GM23338 (cell line): ENCODE data around the gene FMNL1. TPM values are rescaled to one million over a fixed set of nuclear protein-coding genes. Genes with fewer than 3 reads are reported as not detected.

Source experiments
- ATAC-seq: fragments of 200-7000 bp; cut with Tn5 transposase; 3 replicates; pipeline ENCODE4 v1.9.1; 2020
- DNase-seq: peaks from one replicate; pipeline ENCODE4 v3.0.0-alpha.2; 2015; ENCODE audit warnings: low spot score
- H2AFZ ChIP-seq: fragments of 200-600 bp; sonication (generic); 2 replicates; pipeline ENCODE4 v1.8.0; 2016; ENCODE audit warnings: antibody characterized with exemption, mild to moderate bottlenecking, moderate library complexity
- H3F3A ChIP-seq: fragments of 200-600 bp; sonication (generic); replicated peaks from 2 replicates; pipeline ENCODE4 v1.8.0; 2017; ENCODE audit warnings: antibody characterized with exemption, mixed run types, low read depth
- H3K27ac ChIP-seq: fragments of 200-600 bp; sonication (generic); 2 replicates; pipeline ENCODE4 v1.6.1; 2016; ENCODE audit warnings: low read depth
- H3K27me3 ChIP-seq: fragments of 200-600 bp; sonication (generic); 2 replicates; pipeline ENCODE4 v1.8.0; 2016; ENCODE audit warnings: mild to moderate bottlenecking, mixed run types, moderate library complexity; ENCODE audit not compliant: insufficient read depth
- H3K36me3 ChIP-seq: fragments of 200-600 bp; sonication (generic); 2 replicates; pipeline ENCODE4 v1.8.0; 2016; ENCODE audit warnings: mild to moderate bottlenecking; ENCODE audit not compliant: insufficient read depth
- H3K4me1 ChIP-seq: fragments of 200-600 bp; sonication (generic); 2 replicates; pipeline ENCODE4 v1.8.0; 2016; ENCODE audit warnings: mild to moderate bottlenecking, moderate library complexity; ENCODE audit not compliant: insufficient read depth
- H3K4me2 ChIP-seq: fragments of 200-600 bp; sonication (generic); 2 replicates; pipeline ENCODE4 v1.7.1; 2017; ENCODE audit warnings: mixed run types
- H3K4me3 ChIP-seq: fragments of 200-600 bp; sonication (generic); 2 replicates; pipeline ENCODE4 v1.6.1; 2016; ENCODE audit warnings: mixed run types
- H3K79me2 ChIP-seq: fragments of 200-600 bp; sonication (generic); replicated peaks from 2 replicates; pipeline ENCODE4 v1.8.0; 2017; ENCODE audit warnings: mild to moderate bottlenecking; ENCODE audit not compliant: insufficient read depth
- H3K9me2 ChIP-seq: fragments of 200-600 bp; sonication (generic); 2 replicates; pipeline ENCODE4 v1.8.0; 2017; ENCODE audit not compliant: insufficient read depth
- H4K20me1 ChIP-seq: fragments of 200-600 bp; sonication (generic); replicated peaks from 2 replicates; pipeline ENCODE4 v1.8.0; 2017; ENCODE audit warnings: mild to moderate bottlenecking; ENCODE audit not compliant: insufficient read depth
- H3K27ac Mint-ChIP-seq: 2 replicates; pipeline ENCODE4 v1.8.0; 2020; ENCODE audit warnings: inconsistent platforms, mild to moderate bottlenecking, moderate library complexity, mixed read lengths
- H3K27me3 Mint-ChIP-seq: 3 replicates; pipeline ENCODE4 v1.8.0; 2022; ENCODE audit warnings: low read depth, mild to moderate bottlenecking, moderate library complexity, mixed read lengths, inconsistent platforms; ENCODE audit not compliant: insufficient read depth, poor library complexity
- H3K36me3 Mint-ChIP-seq: 3 replicates; pipeline ENCODE4 v1.8.0; 2021; ENCODE audit warnings: low read depth, mild to moderate bottlenecking, inconsistent platforms, moderate library complexity, mixed read lengths
- H3K4me1 Mint-ChIP-seq: 3 replicates; pipeline ENCODE4 v1.8.0; 2020; ENCODE audit warnings: mild to moderate bottlenecking, inconsistent platforms, mixed read lengths
- H3K4me3 Mint-ChIP-seq: 3 replicates; pipeline ENCODE4 v1.8.0; 2021; ENCODE audit warnings: moderate library complexity, mild to moderate bottlenecking, inconsistent platforms, mixed read lengths
- H3K9me3 Mint-ChIP-seq: 3 replicates; pipeline ENCODE4 v1.8.0; 2020; ENCODE audit warnings: moderate library complexity, mild to moderate bottlenecking, inconsistent platforms, mixed read lengths
- CREB1 ChIP-seq: fragments of 250-450 bp; sonication (Bioruptor Pico); IDR thresholded peaks from 2 replicates; pipeline ENCODE4 v1.5.0; 2020; ENCODE audit warnings: low read depth, mild to moderate bottlenecking, moderate library complexity
- EZH2 ChIP-seq: fragments of 200-600 bp; sonication (generic); IDR thresholded peaks from one replicate; pipeline ENCODE4 v1.8.0; 2017; ENCODE audit warnings: antibody characterized with exemption, mild to moderate bottlenecking, low read depth; ENCODE audit not compliant: unreplicated experiment
- EZH2phosphoT487 ChIP-seq: fragments of 200-600 bp; sonication (generic); IDR thresholded peaks from one replicate; pipeline ENCODE4 v1.8.1; 2018; ENCODE audit warnings: antibody characterized with exemption; ENCODE audit not compliant: unreplicated experiment
- JUNB ChIP-seq: IDR thresholded peaks from one replicate; pipeline ENCODE4 v1.6.1; 2016; ENCODE audit warnings: antibody characterized with exemption; ENCODE audit not compliant: unreplicated experiment
- NANOG ChIP-seq: IDR thresholded peaks from 2 replicates; pipeline ENCODE4 v1.6.1; 2016; ENCODE audit warnings: antibody characterized with exemption, borderline replicate concordance
- POLR2AphosphoS5 ChIP-seq: IDR thresholded peaks from 2 replicates; pipeline ENCODE4 v1.6.1; 2016; ENCODE audit warnings: antibody characterized with exemption, low read depth
- STAT1 ChIP-seq: IDR thresholded peaks from one replicate; pipeline ENCODE4 v1.6.1; 2016; ENCODE audit warnings: antibody characterized with exemption; ENCODE audit not compliant: unreplicated experiment
- ZNF114 ChIP-seq: fragments of 250-450 bp; sonication (Bioruptor Pico); IDR thresholded peaks from 2 replicates; pipeline ENCODE4 v1.5.0; 2020; ENCODE audit warnings: mild to moderate bottlenecking, moderate library complexity
- ZNF331 ChIP-seq: fragments of 250-450 bp; sonication (Bioruptor Pico); IDR thresholded peaks from 2 replicates; pipeline ENCODE4 v1.5.0; 2020; ENCODE audit warnings: low read depth, mild to moderate bottlenecking, moderate library complexity
- polyA plus RNA-seq: library from polyadenylated mRNA; unstranded; fragments of >200 nt; fragmentation: Nextera tagmentation; extraction: Ambion mirVana; gene quantifications from 2 replicates; pipeline ENCODE4 v1.2.1, GENCODE V29; 2016
- total RNA-seq: library from RNA; depleted of rRNA; stranded (reverse); fragments of >200 nt; shearing (Covaris generic); gene quantifications from 2 replicates; pipeline ENCODE4 v1.2.3, GENCODE V29; 2014
- TF ChIP-seq, protein P1 (sequence below): IDR thresholded peaks from 2 replicates; pipeline ENCODE4 v1.6.1; 2016; ENCODE audit warnings: antibody characterized with exemption
- TF ChIP-seq, protein P2 (sequence below): fragments of 250-450 bp; sonication (Bioruptor Pico); IDR thresholded peaks from 2 replicates; pipeline ENCODE4 v1.5.0; 2020; ENCODE audit warnings: mild to moderate bottlenecking, moderate library complexity
- TF ChIP-seq, protein P3 (sequence below): IDR thresholded peaks from one replicate; pipeline ENCODE4 v1.6.1; 2018; ENCODE audit warnings: antibody characterized with exemption; ENCODE audit not compliant: unreplicated experiment
- TF ChIP-seq, protein P4 (sequence below), 2 experiments: fragments of 200-600 bp in 1 of 2; sonication (generic) in 1 of 2; conservative IDR thresholded peaks; 2 replicates each; pipeline versions ENCODE4 v1.5.1 to v1.6.1; 2016 to 2017; ENCODE audit warnings: antibody characterized with exemption in 2 of 2, low read depth in 2 of 2, mild to moderate bottlenecking in 2 of 2, moderate library complexity in 1 of 2

FMNL1 gene
- total and polyA plus RNA-seq, 2 experiments from 2014 or later, result 6.6 to 9.3 TPM

DNA sequence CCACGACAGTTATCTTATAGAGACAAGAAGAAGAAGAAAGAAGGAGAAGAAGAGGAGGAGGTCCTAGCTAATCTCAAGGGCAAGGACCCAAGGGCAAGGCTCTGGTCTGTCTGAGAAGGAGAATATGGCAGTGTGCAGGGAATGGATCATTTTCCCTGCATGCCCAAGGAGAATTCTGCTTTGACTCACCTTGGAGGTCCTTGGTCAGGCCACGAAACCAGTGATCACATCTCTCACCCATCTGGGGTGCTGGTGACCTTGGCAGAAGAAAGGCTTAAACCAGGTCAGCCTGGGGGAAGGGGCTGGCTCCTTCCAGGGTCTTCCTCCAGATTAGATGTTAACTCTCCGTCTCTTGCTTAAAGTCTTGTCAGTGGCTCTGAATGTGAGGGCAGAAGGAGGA lies 1.6 kb upstream of the FMNL1 start:
- H3K4me1 Mint-ChIP-seq, result peaks cover 23% of the 10 kb centered on the region
- Histone ChIP-seq H3K4me1 (peaks cover 12% of the 10 kb centered on the region; the same call in 1 of the 2 replicates), H3K36me3 (no peaks in the 10 kb centered on the region), H4K20me1 (no peaks in the 10 kb centered on the region), H3F3A (no peaks in the 10 kb centered on the region), H3K79me2 (no peaks in the 10 kb centered on the region), H3K4me3 (no peak overlapping the region), H3K27ac (no peak overlapping the region), H3K9me2 (no peaks in the 10 kb centered on the region), H3K27me3 (peaks cover 46% of the 10 kb centered on the region), H3K4me2 (no peak overlapping the region), H2AFZ (no peak overlapping the region)
- TF ChIP-seq EZH2 (no peak), NANOG (no peak), ZNF331 (CRISPR knock-in tag) (no peak), STAT1 (no peak), JUNB (no peak), EZH2phosphoT487 (no peak), CREB1 (no peak), ZNF114 (CRISPR knock-in tag) (no peak), POLR2AphosphoS5 (no peak)
- TF ChIP-seq, protein P1, sequence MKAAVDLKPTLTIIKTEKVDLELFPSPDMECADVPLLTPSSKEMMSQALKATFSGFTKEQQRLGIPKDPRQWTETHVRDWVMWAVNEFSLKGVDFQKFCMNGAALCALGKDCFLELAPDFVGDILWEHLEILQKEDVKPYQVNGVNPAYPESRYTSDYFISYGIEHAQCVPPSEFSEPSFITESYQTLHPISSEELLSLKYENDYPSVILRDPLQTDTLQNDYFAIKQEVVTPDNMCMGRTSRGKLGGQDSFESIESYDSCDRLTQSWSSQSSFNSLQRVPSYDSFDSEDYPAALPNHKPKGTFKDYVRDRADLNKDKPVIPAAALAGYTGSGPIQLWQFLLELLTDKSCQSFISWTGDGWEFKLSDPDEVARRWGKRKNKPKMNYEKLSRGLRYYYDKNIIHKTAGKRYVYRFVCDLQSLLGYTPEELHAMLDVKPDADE, result no peak
- TF ChIP-seq, protein P2, sequence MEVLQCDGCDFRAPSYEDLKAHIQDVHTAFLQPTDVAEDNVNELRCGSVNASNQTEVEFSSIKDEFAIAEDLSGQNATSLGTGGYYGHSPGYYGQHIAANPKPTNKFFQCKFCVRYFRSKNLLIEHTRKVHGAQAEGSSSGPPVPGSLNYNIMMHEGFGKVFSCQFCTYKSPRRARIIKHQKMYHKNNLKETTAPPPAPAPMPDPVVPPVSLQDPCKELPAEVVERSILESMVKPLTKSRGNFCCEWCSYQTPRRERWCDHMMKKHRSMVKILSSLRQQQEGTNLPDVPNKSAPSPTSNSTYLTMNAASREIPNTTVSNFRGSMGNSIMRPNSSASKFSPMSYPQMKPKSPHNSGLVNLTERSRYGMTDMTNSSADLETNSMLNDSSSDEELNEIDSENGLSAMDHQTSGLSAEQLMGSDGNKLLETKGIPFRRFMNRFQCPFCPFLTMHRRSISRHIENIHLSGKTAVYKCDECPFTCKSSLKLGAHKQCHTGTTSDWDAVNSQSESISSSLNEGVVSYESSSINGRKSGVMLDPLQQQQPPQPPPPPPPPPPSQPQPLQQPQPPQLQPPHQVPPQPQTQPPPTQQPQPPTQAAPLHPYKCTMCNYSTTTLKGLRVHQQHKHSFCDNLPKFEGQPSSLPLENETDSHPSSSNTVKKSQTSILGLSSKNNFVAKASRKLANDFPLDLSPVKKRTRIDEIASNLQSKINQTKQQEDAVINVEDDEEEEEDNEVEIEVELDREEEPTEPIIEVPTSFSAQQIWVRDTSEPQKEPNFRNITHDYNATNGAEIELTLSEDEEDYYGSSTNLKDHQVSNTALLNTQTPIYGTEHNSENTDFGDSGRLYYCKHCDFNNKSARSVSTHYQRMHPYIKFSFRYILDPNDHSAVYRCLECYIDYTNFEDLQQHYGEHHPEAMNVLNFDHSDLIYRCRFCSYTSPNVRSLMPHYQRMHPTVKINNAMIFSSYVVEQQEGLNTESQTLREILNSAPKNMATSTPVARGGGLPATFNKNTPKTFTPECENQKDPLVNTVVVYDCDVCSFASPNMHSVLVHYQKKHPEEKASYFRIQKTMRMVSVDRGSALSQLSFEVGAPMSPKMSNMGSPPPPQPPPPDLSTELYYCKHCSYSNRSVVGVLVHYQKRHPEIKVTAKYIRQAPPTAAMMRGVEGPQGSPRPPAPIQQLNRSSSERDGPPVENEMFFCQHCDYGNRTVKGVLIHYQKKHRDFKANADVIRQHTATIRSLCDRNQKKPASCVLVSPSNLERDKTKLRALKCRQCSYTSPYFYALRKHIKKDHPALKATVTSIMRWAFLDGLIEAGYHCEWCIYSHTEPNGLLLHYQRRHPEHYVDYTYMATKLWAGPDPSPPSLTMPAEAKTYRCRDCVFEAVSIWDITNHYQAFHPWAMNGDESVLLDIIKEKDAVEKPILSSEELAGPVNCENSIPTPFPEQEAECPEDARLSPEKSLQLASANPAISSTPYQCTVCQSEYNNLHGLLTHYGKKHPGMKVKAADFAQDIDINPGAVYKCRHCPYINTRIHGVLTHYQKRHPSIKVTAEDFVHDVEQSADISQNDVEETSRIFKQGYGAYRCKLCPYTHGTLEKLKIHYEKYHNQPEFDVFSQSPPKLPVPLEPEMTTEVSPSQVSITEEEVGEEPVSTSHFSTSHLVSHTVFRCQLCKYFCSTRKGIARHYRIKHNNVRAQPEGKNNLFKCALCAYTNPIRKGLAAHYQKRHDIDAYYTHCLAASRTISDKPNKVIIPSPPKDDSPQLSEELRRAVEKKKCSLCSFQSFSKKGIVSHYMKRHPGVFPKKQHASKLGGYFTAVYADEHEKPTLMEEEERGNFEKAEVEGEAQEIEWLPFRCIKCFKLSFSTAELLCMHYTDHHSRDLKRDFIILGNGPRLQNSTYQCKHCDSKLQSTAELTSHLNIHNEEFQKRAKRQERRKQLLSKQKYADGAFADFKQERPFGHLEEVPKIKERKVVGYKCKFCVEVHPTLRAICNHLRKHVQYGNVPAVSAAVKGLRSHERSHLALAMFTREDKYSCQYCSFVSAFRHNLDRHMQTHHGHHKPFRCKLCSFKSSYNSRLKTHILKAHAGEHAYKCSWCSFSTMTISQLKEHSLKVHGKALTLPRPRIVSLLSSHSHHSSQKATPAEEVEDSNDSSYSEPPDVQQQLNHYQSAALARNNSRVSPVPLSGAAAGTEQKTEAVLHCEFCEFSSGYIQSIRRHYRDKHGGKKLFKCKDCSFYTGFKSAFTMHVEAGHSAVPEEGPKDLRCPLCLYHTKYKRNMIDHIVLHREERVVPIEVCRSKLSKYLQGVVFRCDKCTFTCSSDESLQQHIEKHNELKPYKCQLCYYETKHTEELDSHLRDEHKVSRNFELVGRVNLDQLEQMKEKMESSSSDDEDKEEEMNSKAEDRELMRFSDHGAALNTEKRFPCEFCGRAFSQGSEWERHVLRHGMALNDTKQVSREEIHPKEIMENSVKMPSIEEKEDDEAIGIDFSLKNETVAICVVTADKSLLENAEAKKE (CRISPR knock-in tag), result no peak
- TF ChIP-seq, protein P3, sequence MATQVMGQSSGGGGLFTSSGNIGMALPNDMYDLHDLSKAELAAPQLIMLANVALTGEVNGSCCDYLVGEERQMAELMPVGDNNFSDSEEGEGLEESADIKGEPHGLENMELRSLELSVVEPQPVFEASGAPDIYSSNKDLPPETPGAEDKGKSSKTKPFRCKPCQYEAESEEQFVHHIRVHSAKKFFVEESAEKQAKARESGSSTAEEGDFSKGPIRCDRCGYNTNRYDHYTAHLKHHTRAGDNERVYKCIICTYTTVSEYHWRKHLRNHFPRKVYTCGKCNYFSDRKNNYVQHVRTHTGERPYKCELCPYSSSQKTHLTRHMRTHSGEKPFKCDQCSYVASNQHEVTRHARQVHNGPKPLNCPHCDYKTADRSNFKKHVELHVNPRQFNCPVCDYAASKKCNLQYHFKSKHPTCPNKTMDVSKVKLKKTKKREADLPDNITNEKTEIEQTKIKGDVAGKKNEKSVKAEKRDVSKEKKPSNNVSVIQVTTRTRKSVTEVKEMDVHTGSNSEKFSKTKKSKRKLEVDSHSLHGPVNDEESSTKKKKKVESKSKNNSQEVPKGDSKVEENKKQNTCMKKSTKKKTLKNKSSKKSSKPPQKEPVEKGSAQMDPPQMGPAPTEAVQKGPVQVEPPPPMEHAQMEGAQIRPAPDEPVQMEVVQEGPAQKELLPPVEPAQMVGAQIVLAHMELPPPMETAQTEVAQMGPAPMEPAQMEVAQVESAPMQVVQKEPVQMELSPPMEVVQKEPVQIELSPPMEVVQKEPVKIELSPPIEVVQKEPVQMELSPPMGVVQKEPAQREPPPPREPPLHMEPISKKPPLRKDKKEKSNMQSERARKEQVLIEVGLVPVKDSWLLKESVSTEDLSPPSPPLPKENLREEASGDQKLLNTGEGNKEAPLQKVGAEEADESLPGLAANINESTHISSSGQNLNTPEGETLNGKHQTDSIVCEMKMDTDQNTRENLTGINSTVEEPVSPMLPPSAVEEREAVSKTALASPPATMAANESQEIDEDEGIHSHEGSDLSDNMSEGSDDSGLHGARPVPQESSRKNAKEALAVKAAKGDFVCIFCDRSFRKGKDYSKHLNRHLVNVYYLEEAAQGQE, result no peak
- TF ChIP-seq, protein P4, sequence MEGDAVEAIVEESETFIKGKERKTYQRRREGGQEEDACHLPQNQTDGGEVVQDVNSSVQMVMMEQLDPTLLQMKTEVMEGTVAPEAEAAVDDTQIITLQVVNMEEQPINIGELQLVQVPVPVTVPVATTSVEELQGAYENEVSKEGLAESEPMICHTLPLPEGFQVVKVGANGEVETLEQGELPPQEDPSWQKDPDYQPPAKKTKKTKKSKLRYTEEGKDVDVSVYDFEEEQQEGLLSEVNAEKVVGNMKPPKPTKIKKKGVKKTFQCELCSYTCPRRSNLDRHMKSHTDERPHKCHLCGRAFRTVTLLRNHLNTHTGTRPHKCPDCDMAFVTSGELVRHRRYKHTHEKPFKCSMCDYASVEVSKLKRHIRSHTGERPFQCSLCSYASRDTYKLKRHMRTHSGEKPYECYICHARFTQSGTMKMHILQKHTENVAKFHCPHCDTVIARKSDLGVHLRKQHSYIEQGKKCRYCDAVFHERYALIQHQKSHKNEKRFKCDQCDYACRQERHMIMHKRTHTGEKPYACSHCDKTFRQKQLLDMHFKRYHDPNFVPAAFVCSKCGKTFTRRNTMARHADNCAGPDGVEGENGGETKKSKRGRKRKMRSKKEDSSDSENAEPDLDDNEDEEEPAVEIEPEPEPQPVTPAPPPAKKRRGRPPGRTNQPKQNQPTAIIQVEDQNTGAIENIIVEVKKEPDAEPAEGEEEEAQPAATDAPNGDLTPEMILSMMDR (conservative IDR thresholded peaks at IDR 0.05; ENCODE audit: low read depth in 2 of 2), result no peak
- ATAC-seq (no peak), DNase-seq (no peak)
- peak overlapping the region; percentile 16; the same call in 1 of the 3 replicates for H3K4me3 Mint-ChIP-seq
- H3K36me3 Mint-ChIP-seq, result no peaks in the 10 kb centered on the region
- H3K27me3 Mint-ChIP-seq, result peaks cover 47% of the 10 kb centered on the region
- no peaks in the 10 kb centered on the region for H3K9me3 Mint-ChIP-seq
- no peak overlapping the region for H3K27ac Mint-ChIP-seq
